H9 (cell line): ENCODE measurements around the gene TCERG1L. TPM values are rescaled to one million over a fixed set of nuclear protein-coding genes. Genes with fewer than 3 reads are reported as not detected.

Experiments used
- DNase-seq: peaks from one replicate; pipeline ENCODE4 v3.0.0-alpha.2; 2017
- H2AFZ ChIP-seq: one replicate; pipeline ENCODE4 v1.6.1; 2013; ENCODE audit warnings: mild to moderate bottlenecking, low read length, control low read depth, moderate library complexity
- H2AK5ac ChIP-seq: 2 replicates; pipeline ENCODE4 v1.6.1; 2013; ENCODE audit warnings: low read length, control low read depth, mixed read lengths; ENCODE audit not compliant: insufficient read length
- H2BK120ac ChIP-seq: one replicate; pipeline ENCODE4 v1.6.1; 2013; ENCODE audit warnings: low read depth, mild to moderate bottlenecking, low read length, control low read depth, inconsistent platforms; ENCODE audit not compliant: poor library complexity, severe bottlenecking
- H2BK12ac ChIP-seq: 2 replicates; pipeline ENCODE4 v1.6.1; 2013; ENCODE audit warnings: low read length, control low read depth, mixed read lengths, low read depth; ENCODE audit not compliant: insufficient read length
- H2BK15ac ChIP-seq: 2 replicates; pipeline ENCODE4 v1.6.1; 2013; ENCODE audit warnings: low read depth, low read length, control low read depth
- H2BK20ac ChIP-seq: one replicate; pipeline ENCODE4 v1.6.1; 2013; ENCODE audit warnings: low read depth, mild to moderate bottlenecking, low read length, control low read depth, inconsistent platforms; ENCODE audit not compliant: poor library complexity, severe bottlenecking
- H2BK5ac ChIP-seq: 2 replicates; pipeline ENCODE4 v1.6.1; 2013; ENCODE audit warnings: low read length, control low read depth, mixed read lengths; ENCODE audit not compliant: insufficient read length
- H3K14ac ChIP-seq: 2 replicates; pipeline ENCODE4 v1.6.1; 2013; ENCODE audit warnings: low read length, control low read depth; ENCODE audit not compliant: insufficient read depth
- H3K18ac ChIP-seq: 2 replicates; pipeline ENCODE4 v1.6.1; 2013; ENCODE audit warnings: low read depth, mild to moderate bottlenecking, mixed read lengths, low read length, control low read depth; ENCODE audit not compliant: insufficient read length
- H3K23ac ChIP-seq: 2 replicates; pipeline ENCODE4 v1.6.1; 2013; ENCODE audit warnings: low read length, control low read depth, mixed read lengths, low read depth; ENCODE audit not compliant: insufficient read length
- H3K23me2 ChIP-seq: 2 replicates; pipeline ENCODE4 v1.6.1; 2013; ENCODE audit warnings: low read depth, mild to moderate bottlenecking, mixed read lengths, low read length, control low read depth; ENCODE audit not compliant: insufficient read length, poor library complexity, severe bottlenecking
- H3K27ac ChIP-seq: 2 replicates; pipeline ENCODE4 v1.5.1; 2013; ENCODE audit warnings: low read length, control low read depth, mixed read lengths, low read depth; ENCODE audit not compliant: insufficient read length
- H3K27me3 ChIP-seq: 2 replicates; pipeline ENCODE4 v1.6.1; 2013; ENCODE audit warnings: low read length, control low read depth, inconsistent platforms; ENCODE audit not compliant: insufficient read depth
- H3K4ac ChIP-seq: 2 replicates; pipeline ENCODE4 v1.6.1; 2013; ENCODE audit warnings: low read depth, mild to moderate bottlenecking, control low read depth, inconsistent platforms, low read length, moderate library complexity
- H3K4me1 ChIP-seq: 2 replicates; pipeline ENCODE4 v1.6.1; 2013; ENCODE audit warnings: low read length, control low read depth, inconsistent platforms; ENCODE audit not compliant: insufficient read depth
- H3K4me2 ChIP-seq: 2 replicates; pipeline ENCODE4 v1.6.1; 2013; ENCODE audit warnings: low read length, control low read depth, mixed read lengths; ENCODE audit not compliant: insufficient read length, insufficient read depth
- H3K56ac ChIP-seq: 2 replicates; pipeline ENCODE4 v1.6.1; 2013; ENCODE audit warnings: low read depth, mild to moderate bottlenecking, mixed read lengths, low read length, control low read depth; ENCODE audit not compliant: insufficient read length
- H3K79me1 ChIP-seq: 2 replicates; pipeline ENCODE4 v1.6.1; 2013; ENCODE audit warnings: low read depth, mild to moderate bottlenecking, moderate library complexity, low read length, control low read depth, inconsistent platforms; ENCODE audit not compliant: insufficient read depth, poor library complexity, severe bottlenecking
- H3K79me2 ChIP-seq: 2 replicates; pipeline ENCODE4 v1.6.1; 2013; ENCODE audit warnings: low read length, control low read depth, inconsistent platforms; ENCODE audit not compliant: insufficient read depth
- H3K9ac ChIP-seq: 2 replicates; pipeline ENCODE4 v1.6.1; 2013; ENCODE audit warnings: low read length, control low read depth, mixed read lengths; ENCODE audit not compliant: insufficient read length; ENCODE audit errors: extremely low read depth
- H3K9me3 ChIP-seq: one replicate; pipeline ENCODE4 v1.6.1; 2013; ENCODE audit warnings: low read depth, low read length, inconsistent platforms; ENCODE audit not compliant: control insufficient read depth
- H3T11ph ChIP-seq: one replicate; pipeline ENCODE4 v1.6.1; 2013; ENCODE audit warnings: mild to moderate bottlenecking, low read length, control low read depth, inconsistent platforms
- H4K20me1 ChIP-seq: one replicate; pipeline ENCODE4 v1.6.1; 2013; ENCODE audit not compliant: control insufficient read depth, insufficient read length, insufficient read depth
- H4K5ac ChIP-seq: 2 replicates; pipeline ENCODE4 v1.6.1; 2013; ENCODE audit warnings: low read depth, mild to moderate bottlenecking, mixed read lengths, low read length, control low read depth; ENCODE audit not compliant: insufficient read length
- H4K8ac ChIP-seq: replicated peaks from 2 replicates; pipeline ENCODE4 v1.6.1; 2013; ENCODE audit warnings: low read length, control low read depth, mixed read lengths, low read depth; ENCODE audit not compliant: insufficient read length
- H4K91ac ChIP-seq: 2 replicates; pipeline ENCODE4 v1.6.1; 2013; ENCODE audit warnings: low read depth, mild to moderate bottlenecking, moderate library complexity, mixed read lengths, low read length, control low read depth; ENCODE audit not compliant: insufficient read length
- H3K27ac Mint-ChIP-seq, 3 experiments: 2 replicates in 2 of 3; 3 replicates in 1 of 3; pipeline ENCODE4 v1.8.0; 2020 to 2021; ENCODE audit warnings: mixed read lengths in 3 of 3, mild to moderate bottlenecking in 1 of 3, moderate library complexity in 1 of 3
- H3K27me3 Mint-ChIP-seq: 2 replicates; pipeline ENCODE4 v1.8.0; 2021; ENCODE audit warnings: low read depth, mild to moderate bottlenecking, moderate library complexity, mixed read lengths
- H3K36me3 Mint-ChIP-seq, 3 experiments: 2 replicates in 2 of 3; 3 replicates in 1 of 3; pipeline ENCODE4 v1.8.0; 2020 to 2021; ENCODE audit warnings: low read depth in 3 of 3, mixed read lengths in 3 of 3; ENCODE audit not compliant: insufficient read depth in 1 of 3
- H3K4me1 Mint-ChIP-seq, 2 experiments: 2 replicates each; pipeline ENCODE4 v1.8.0; 2020; ENCODE audit warnings: mixed read lengths in 2 of 2
- H3K4me3 Mint-ChIP-seq, 2 experiments: 2 replicates in 1 of 2; 3 replicates in 1 of 2; pipeline ENCODE4 v1.8.0; 2020 to 2021; ENCODE audit warnings: mild to moderate bottlenecking in 2 of 2, mixed read lengths in 2 of 2, moderate library complexity in 1 of 2
- H3K9me3 Mint-ChIP-seq, 2 experiments: 2 replicates in 1 of 2; 3 replicates in 1 of 2; pipeline ENCODE4 v1.8.0; 2020; ENCODE audit warnings: mild to moderate bottlenecking in 2 of 2, mixed read lengths in 2 of 2, moderate library complexity in 1 of 2
- CTCF ChIP-seq: fragments of 200-600 bp; sonication (generic); conservative IDR thresholded peaks from 3 replicates; pipeline ENCODE4 v1.8.0; 2021; ENCODE audit warnings: antibody characterized with exemption, mild to moderate bottlenecking
- WGBS: extraction: QIAGEN DNeasy Blood & Tissue Kit; methylation state at CpG from one replicate; pipeline ENCODE4 v1.1.7; 2013; ENCODE audit warnings: missing lambda C conversion rate, low lambda C conversion rate, mixed read lengths; ENCODE audit not compliant: insufficient read length; ENCODE audit errors: extremely low coverage; 5-methylcytosine and 5-hydroxymethylcytosine counted together
- total RNA-seq: library from RNA; stranded (reverse); gene quantifications from 2 replicates; pipeline ENCODE4 v1.2.1, GENCODE V29; 2021

Gene TCERG1L
- total RNA-seq, 1 experiment from 2014 or later = 3.3 TPM

GRCh38 chr10:131087464-131088215 lies 223.9 kb downstream of the TCERG1L start:
- Histone ChIP-seq H2BK120ac (no peak overlapping the region), H4K5ac (no peak overlapping the region), H3K18ac (no peak overlapping the region), H3K23ac (no peak overlapping the region), H4K8ac (no peak overlapping the region), H3K23me2 (no peaks in the 10 kb centered on the region), H2AK5ac (no peak overlapping the region), H3K27ac (no peak overlapping the region), H2AFZ (no peak overlapping the region), H3K4me1 (no peaks in the 10 kb centered on the region), H4K91ac (no peak overlapping the region), H2BK5ac (no peak overlapping the region), H3K79me1 (no peaks in the 10 kb centered on the region), H3T11ph (no peak overlapping the region), H3K4me2 (no peak overlapping the region), H3K79me2 (no peaks in the 10 kb centered on the region), H3K9ac (no peak overlapping the region), H2BK12ac (no peak overlapping the region), H3K9me3 (no peaks in the 10 kb centered on the region), H4K20me1 (no peaks in the 10 kb centered on the region), H2BK20ac (no peak overlapping the region), H2BK15ac (no peak overlapping the region), H3K56ac (no peak overlapping the region), H3K14ac (no peak overlapping the region), H3K27me3 (no peaks in the 10 kb centered on the region; the same call in 1 of the 2 replicates), H3K4ac (no peak overlapping the region)
- peaks cover 0 to 2% (median 0%) of the 10 kb centered on the region in 3 experiments; a peak in 1 of 7 replicates for H3K36me3 Mint-ChIP-seq
- peaks cover 15 to 17% of the 10 kb centered on the region in 2 experiments for H3K4me1 Mint-ChIP-seq
- no peak for TF ChIP-seq CTCF
- no CpG with 5 or more reads among the region's 24 CpGs for WGBS
- H3K4me3 Mint-ChIP-seq = no peak overlapping the region
- peaks cover 4% of the 10 kb centered on the region; the same call in 1 of the 2 replicates for H3K27me3 Mint-ChIP-seq
- peaks cover 2% of the 10 kb centered on the region in 2 experiments; a peak in 2 of 5 replicates for H3K9me3 Mint-ChIP-seq
- H3K27ac Mint-ChIP-seq = no peak overlapping the region
- DNase-seq = no peak
